Panc1 (cell line): ENCODE measurements around the gene CD55. TPM values are rescaled to one million over a fixed set of nuclear protein-coding genes. Genes with fewer than 3 reads are reported as not detected.

Source experiments
- ATAC-seq: fragments of 200-7000 bp; cut with Tn5 transposase; 2 replicates; pipeline ENCODE4 v1.9.1; 2020; ENCODE audit warnings: mild to moderate bottlenecking, moderate library complexity
- BruUV-seq: library from RNA; stranded (reverse); fragments of 400-500 nt; replicated peaks from 2 replicates; lab custom pipeline; 2021; lab: Mats Ljungman, UMichigan
- CTCF ChIA-PET: fragments of 300-600 bp; sonication (Branson Sonifier 250); formaldehyde crosslinking; loops from one replicate; lab custom pipeline; 2022; ENCODE audit warnings: antibody characterized with exemption; lab: Charles Lee
- POLR2A ChIA-PET: fragments of 300-600 bp; sonication (Branson Sonifier 250); formaldehyde crosslinking; loops from one replicate; lab custom pipeline; 2022; ENCODE audit warnings: antibody characterized with exemption; lab: Charles Lee
- DNase-seq: peaks from one replicate; pipeline ENCODE4 v3.0.0-alpha.2; 2010; ENCODE audit warnings: low read depth, low spot score
- H3K27ac ChIP-seq: 2 replicates; pipeline ENCODE4 v1.5.1; 2011; ENCODE audit warnings: mild to moderate bottlenecking, low read length, inconsistent platforms
- H3K27me3 ChIP-seq: fragments of 200-500 bp; sonication (Bioruptor generic); 2 replicates; pipeline ENCODE4 v1.6.0; 2014; ENCODE audit warnings: low read length, inconsistent platforms; ENCODE audit not compliant: control insufficient read depth, insufficient read depth
- H3K36me3 ChIP-seq: fragments of 200-500 bp; sonication (Bioruptor generic); 2 replicates; pipeline ENCODE4 v1.5.1; 2014; ENCODE audit warnings: inconsistent platforms, mild to moderate bottlenecking, low read length, moderate library complexity; ENCODE audit not compliant: control insufficient read depth, insufficient read depth
- H3K4me1 ChIP-seq: 2 replicates; pipeline ENCODE4 v1.5.1; 2011; ENCODE audit warnings: inconsistent platforms, mild to moderate bottlenecking, low read length, moderate library complexity; ENCODE audit not compliant: control insufficient read depth, insufficient read depth
- H3K4me3 ChIP-seq, 2 experiments: 2 replicates each; pipeline ENCODE4 v1.5.1; 2011 to 2012; ENCODE audit warnings: low read depth in 2 of 2, low read length in 2 of 2, mild to moderate bottlenecking in 2 of 2, inconsistent platforms in 1 of 2, moderate library complexity in 1 of 2
- H3K9me3 ChIP-seq: fragments of 200-500 bp; sonication (Bioruptor generic); 2 replicates; pipeline ENCODE4 v1.5.1; 2014; ENCODE audit warnings: low read depth, mild to moderate bottlenecking, inconsistent platforms, low read length, moderate library complexity; ENCODE audit not compliant: control insufficient read depth, insufficient read depth
- CTCF ChIP-seq: fragments of 450-650 bp; IDR thresholded peaks from 2 replicates; pipeline ENCODE4 v1.5.1; 2017; ENCODE audit warnings: mild to moderate bottlenecking
- POLR2AphosphoS5 ChIP-seq: IDR thresholded peaks from 2 replicates; pipeline ENCODE4 v1.6.1; 2012; ENCODE audit warnings: mild to moderate bottlenecking, low read depth, low read length, moderate library complexity
- REST ChIP-seq, 2 experiments: IDR thresholded peaks; 2 replicates each; pipeline ENCODE4 v1.6.1; 2011 to 2012; ENCODE audit warnings: low read depth in 2 of 2, control low read depth in 1 of 2, low read length in 1 of 2, mild to moderate bottlenecking in 1 of 2, moderate library complexity in 1 of 2; ENCODE audit not compliant: insufficient read depth in 1 of 2
- SIN3A ChIP-seq: IDR thresholded peaks from 2 replicates; pipeline ENCODE4 v1.6.1; 2012; ENCODE audit warnings: low read depth, mild to moderate bottlenecking, low read length, moderate library complexity, borderline replicate concordance; ENCODE audit not compliant: insufficient read depth
- TCF7L2 ChIP-seq: IDR thresholded peaks from 2 replicates; pipeline ENCODE4 v1.6.1; 2011; ENCODE audit warnings: mild to moderate bottlenecking, low read depth, low read length, inconsistent platforms
- in situ Hi-C: cut with HindIII; loops from 2 replicates; pipeline ENCODE4 v1.10.0; 2016; ENCODE audit warnings: low sequenced_read_pairs, low pct_unique_long_range_greater_than_20kb
- intact Hi-C: fragments of 100-400 bp; cut with micrococcal nuclease; formaldehyde crosslinking; loops from one replicate; pipeline ENCODE4 v1.10.0; 2022; ENCODE audit not compliant: unreplicated experiment
- total RNA-seq: library from RNA; stranded (reverse); gene quantifications from one replicate; pipeline ENCODE4 v1.2.1, GENCODE V29; 2021; ENCODE audit not compliant: unreplicated experiment

Gene CD55
- total RNA-seq, 1 experiment from 2014 or later, result 12.1 TPM

DNA sequence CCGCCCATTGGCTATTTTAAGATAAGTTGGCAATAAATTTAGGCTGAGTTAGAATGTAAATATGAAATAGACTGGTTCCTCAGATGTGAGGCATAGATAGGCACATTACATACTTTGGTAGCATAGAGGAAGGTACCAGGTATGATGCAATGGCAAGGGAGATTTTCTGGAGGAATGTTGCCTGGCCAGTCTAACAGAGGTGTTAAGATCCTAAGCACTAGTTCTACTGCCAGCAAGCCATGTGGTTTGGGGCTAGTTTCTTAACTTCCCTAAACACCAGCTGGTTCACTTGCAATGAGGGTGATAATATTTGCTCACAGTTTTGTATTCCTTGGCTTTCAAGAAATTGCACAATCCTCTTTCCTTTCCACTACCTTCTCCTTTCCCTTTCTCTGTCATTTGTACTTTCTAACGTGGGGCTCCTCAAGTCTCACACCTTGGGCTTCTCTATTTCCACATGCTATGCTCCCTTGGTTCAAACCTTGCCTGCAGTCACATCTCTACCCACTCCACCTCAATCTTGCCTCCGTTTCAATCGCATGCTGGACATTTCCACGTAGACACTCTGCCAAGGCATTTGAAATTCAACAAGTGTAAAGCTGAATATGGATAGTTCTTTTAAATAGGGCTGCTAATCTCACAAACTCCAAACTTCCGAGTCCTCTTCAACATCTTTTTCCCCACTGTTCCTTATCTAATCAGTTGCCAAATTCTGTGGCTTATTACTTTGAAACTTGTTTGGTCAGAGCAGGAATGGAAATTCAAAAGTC is 4.7 kb upstream of the CD55 start:
- intact Hi-C loops, result no loop called here
- H3K9me3 ChIP-seq, result no peaks in the 10 kb centered on the region
- H3K4me1 ChIP-seq, result no peaks in the 10 kb centered on the region
- H3K27ac ChIP-seq, result no peak overlapping the region
- H3K36me3 ChIP-seq, result no peaks in the 10 kb centered on the region; the same call in 1 of the 2 replicates
- BruUV-seq, result no TSS peak
- ChIA-PET POLR2A (no interaction called here), CTCF (no interaction called here)
- no peaks in the 10 kb centered on the region for H3K27me3 ChIP-seq
- DNase-seq, result no peak
- no peak overlapping the region for H3K4me3 ChIP-seq
- in situ Hi-C loops, result no loop called here
- no peak for TF ChIP-seq SIN3A
- no peak for ATAC-seq

GRCh38 chr1:207317561-207317960 is 3.9 kb upstream of the CD55 start:
- Histone ChIP-seq H3K27ac (no peak overlapping the region), H3K27me3 (no peaks in the 10 kb centered on the region), H3K4me1 (no peaks in the 10 kb centered on the region; the same call in 1 of the 2 replicates), H3K4me3 (no peak overlapping the region), H3K36me3 (no peaks in the 10 kb centered on the region; the same call in 1 of the 2 replicates), H3K9me3 (no peaks in the 10 kb centered on the region)
- POLR2A ChIA-PET, result no interaction called here
- in situ Hi-C loops (no loop called here), intact Hi-C loops (no loop called here)
- TF ChIP-seq CTCF, result no peak
- no peak for TF ChIP-seq REST (IDR thresholded peaks at IDR 0.05; ENCODE audit: insufficient read depth in 1 of 2, low read depth in 2 of 2, low read length in 1 of 2)
- TF ChIP-seq TCF7L2, result no peak
- TF ChIP-seq POLR2AphosphoS5, result no peak
- no peak for DNase-seq
- no peak for ATAC-seq
- CTCF ChIA-PET, result no interaction called here
- BruUV-seq, result no TSS peak

DNA sequence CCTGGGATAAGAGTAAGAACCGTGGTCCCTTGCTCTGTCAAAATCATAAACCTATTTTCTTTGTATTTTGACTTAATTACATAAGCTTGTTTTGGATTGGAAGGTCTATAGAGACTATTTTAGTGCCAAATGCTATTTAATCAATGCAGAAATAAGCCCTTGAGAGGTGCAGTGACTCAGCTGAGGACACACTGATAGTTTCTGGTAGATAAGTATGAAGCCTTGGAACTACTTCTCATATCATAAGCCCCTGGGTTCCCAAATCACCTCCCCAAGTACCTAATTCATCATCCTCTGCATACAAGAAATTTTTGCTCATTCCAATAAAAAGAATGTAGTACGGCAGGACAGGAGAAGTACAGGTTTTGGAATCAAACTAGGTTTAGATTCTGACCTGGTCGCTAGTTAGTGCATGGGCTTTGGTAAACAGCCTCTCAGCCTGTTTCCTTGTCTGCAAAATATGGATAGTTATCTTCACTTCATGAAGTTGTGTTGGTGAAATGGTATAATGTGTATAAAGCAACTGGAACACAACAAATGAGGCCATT is 3.3 kb upstream of the CD55 start:
- DNase-seq, result no peak
- TF ChIP-seq TCF7L2 (no peak), CTCF (no peak), POLR2AphosphoS5 (no peak), SIN3A (no peak), REST (IDR thresholded peaks at IDR 0.05; ENCODE audit: insufficient read depth in 1 of 2, low read depth in 2 of 2, low read length in 1 of 2) (no peak)
- in situ Hi-C loops (no loop called here), intact Hi-C loops (no loop called here)
- no TSS peak for BruUV-seq
- POLR2A ChIA-PET, result no interaction called here
- Histone ChIP-seq H3K9me3 (no peaks in the 10 kb centered on the region), H3K4me1 (no peaks in the 10 kb centered on the region; the same call in 1 of the 2 replicates), H3K27me3 (no peaks in the 10 kb centered on the region), H3K4me3 (no peak overlapping the region), H3K27ac (no peak overlapping the region), H3K36me3 (no peaks in the 10 kb centered on the region; the same call in 1 of the 2 replicates)
- CTCF ChIA-PET, result no interaction called here
- no peak for ATAC-seq
